HL-60 (cell line): ENCODE results near the gene SLC26A1.

Experiments used
- CTCF ChIP-seq: IDR thresholded peaks from one replicate; pipeline ENCODE4 v1.5.1; 2011; ENCODE audit warnings: low read length, control low read depth, inconsistent platforms; ENCODE audit not compliant: insufficient read depth
- POLR2AphosphoS5 ChIP-seq: IDR thresholded peaks from 2 replicates; pipeline ENCODE4 v1.6.1; 2012; ENCODE audit warnings: low read depth
- REST ChIP-seq: IDR thresholded peaks from 2 replicates; pipeline ENCODE4 v1.6.1; 2012; ENCODE audit warnings: low read depth; ENCODE audit not compliant: insufficient replicate concordance

- no peak for TF ChIP-seq POLR2AphosphoS5
- no peak for TF ChIP-seq CTCF
- no peak for TF ChIP-seq REST
These were observed 28.7 kb downstream of the SLC26A1 start for GRCh38 chr4:964346-965025.
